AG20443 (cell line): ENCODE results near the gene FRAS1.
A peak's percentile ranks its signal among the peaks of the same experiment; 100 is the strongest.
"Not testable (repeated sequence)": the region's sequence is repeated elsewhere in the genome, so short reads cannot be mapped to it uniquely, and the experiment has no call there.

Source experiments
- DNase-seq: peaks from one replicate; pipeline ENCODE4 v3.0.0; 2012; ENCODE audit warnings: low spot score, mixed read lengths

Gene FRAS1

DNA sequence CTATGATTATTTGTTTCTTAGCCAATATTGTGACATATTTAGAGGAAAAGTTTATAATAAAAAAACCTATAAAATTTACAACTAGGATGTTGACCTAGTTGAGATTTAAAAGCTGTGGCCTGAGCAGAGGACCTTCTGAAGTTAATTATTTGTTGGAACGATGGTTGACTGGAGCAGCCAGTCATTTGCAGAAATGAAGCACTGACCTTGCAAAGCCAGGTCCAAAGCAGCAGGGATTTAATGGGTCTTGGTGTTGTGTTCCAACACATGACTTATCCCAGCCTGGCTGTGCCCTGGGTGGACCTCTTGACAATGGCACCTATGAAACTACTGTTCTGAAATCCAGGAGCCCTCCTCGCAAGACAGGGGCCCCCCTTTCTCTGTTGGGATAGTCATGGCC, 235.2 kb downstream of the FRAS1 start:
- no peak for DNase-seq

- DNase-seq = no peak
These were observed 235.7 kb downstream of the FRAS1 start for GRCh38 chr4:78292856-78293255.

GRCh38 chr4:78293348-78293747, 236.2 kb downstream of the FRAS1 start:
- peak; percentile 48 for DNase-seq

GRCh38 chr4:78293821-78294301, 236.7 kb downstream of the FRAS1 start:
- DNase-seq = peak; percentile 66

DNA sequence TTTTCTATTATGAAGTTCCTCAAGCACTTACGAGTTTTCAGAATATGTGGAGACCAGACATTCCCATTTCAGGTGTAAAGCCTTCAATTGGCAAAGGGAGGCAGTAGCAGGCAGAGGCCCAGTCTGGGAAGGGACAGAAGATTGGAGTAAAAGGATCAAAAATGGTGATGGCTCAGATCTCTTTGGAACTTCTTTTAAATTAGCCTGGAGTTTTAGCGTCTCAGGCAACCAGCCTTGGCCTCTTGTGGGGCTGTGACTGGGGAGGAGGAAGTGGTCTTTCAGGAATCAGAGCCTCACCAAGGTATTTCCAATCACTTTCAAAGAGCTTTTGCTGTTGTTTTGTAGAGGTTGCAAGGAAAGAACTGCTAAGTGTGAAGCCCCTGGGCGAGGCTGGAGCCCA, 239.1 kb downstream of the FRAS1 start:
- DNase-seq = no peak

GRCh38 chr4:78297116-78297800, 240.1 kb downstream of the FRAS1 start:
- no peak for DNase-seq

DNA sequence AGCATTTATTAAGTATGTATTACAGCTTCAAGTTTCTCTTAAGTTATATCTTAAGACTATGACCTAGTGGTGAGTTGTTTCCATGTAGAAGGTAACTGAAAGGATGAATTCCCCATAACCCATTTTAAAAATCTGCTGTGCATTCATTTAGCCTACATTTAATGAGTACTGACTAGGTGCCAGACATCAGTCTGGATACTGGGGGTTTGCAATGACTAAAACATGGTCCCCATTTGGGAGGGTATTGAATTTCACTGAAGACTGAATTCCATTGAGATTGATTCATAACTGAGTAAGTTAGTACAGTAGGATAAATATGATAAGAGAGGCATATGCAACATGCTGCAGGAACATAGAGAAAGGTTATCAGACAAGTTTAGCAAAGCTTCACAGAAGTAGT, 241.5 kb downstream of the FRAS1 start:
- no peak for DNase-seq

- DNase-seq = no peak
These were observed 242.4 kb downstream of the FRAS1 start for GRCh38 chr4:78299565-78299972.

DNA sequence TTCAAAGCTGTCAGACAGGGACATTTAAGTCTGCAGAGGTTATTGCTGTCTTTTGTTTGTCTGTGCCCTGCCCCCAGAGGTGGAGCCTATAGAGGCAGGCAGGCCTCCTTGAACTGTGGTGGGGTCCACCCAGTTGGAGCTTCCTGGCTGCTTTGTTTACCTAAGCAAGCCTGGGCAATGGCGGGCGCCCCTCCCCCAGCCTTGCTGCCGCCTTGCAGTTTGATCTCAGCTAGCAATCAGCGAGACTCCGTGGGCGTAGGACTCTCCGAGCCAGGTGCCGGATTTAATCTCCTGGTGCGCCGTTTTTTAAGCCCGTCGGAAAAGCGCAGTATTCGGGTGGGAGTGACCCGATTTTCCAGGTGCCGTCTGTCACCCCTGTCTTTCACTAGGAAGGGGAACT, 250.1 kb downstream of the FRAS1 start:
- not testable (repeated sequence) for DNase-seq

DNA sequence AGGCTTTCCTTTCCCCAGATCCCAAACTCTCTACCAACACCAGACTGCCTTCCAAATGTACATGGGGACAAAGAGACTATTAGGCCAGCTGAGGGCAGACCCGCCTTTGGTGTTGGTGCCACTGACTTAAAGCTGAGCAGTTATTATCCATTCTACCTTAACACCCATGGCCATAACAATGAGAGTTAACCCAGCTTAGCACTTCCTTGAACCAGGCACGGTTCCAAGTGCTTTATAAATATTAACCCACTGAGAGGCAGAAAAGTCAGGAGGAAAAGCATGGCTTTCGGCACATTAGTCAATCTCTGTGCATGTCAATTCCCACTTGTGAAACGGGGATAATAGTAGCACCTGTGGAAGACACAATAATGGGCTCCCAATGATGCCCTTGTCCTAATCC, 251.4 kb downstream of the FRAS1 start:
- DNase-seq = no peak

DNA sequence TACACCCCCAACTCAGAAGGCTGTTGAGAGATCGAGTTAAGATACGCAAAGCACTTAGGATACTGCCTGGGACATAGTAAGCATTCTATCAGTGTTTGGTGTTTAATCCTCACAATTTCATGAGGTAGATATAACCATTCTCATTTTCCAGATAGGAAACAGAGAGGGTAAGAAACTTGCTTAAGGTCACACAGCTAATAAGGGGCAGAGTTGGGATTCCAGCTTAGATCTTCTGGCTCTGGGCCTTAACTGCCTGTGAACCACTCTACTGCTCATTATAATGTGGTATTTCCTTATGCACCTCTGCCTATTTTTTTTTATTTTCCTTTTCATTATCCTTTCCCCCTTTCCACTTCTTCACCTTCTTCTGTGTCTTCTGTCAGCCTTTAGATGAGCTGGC, 252.2 kb downstream of the FRAS1 start:
- no peak for DNase-seq

- DNase-seq = peak; percentile 55
These were observed 253.1 kb downstream of the FRAS1 start for GRCh38 chr4:78310007-78310739.

GRCh38 chr4:78310740-78311115, 253.6 kb downstream of the FRAS1 start:
- DNase-seq = no peak

- no peak for DNase-seq
These were observed 254.2 kb downstream of the FRAS1 start for GRCh38 chr4:78311306-78311705.

GRCh38 chr4:78312989-78313753, 256.0 kb downstream of the FRAS1 start:
- peak; percentile 34 for DNase-seq

DNA sequence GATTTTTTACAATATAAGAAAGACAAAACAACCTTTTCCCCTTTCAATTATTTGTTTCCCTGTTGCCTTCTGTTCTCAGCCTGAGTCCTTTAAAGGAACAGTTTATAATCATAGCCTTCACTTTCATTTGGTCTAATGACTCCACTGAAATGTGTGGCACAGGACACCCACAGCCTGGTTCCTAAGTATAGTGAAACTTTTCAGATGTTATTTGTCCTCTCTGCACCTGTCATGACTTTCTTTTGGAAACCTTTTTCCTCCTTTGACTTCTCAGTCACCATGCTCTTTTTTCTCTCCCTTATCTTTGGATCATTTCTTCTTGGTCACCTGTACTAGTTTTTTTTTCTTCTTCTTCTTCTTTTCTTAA, 256.6 kb downstream of the FRAS1 start:
- DNase-seq = no peak

DNA sequence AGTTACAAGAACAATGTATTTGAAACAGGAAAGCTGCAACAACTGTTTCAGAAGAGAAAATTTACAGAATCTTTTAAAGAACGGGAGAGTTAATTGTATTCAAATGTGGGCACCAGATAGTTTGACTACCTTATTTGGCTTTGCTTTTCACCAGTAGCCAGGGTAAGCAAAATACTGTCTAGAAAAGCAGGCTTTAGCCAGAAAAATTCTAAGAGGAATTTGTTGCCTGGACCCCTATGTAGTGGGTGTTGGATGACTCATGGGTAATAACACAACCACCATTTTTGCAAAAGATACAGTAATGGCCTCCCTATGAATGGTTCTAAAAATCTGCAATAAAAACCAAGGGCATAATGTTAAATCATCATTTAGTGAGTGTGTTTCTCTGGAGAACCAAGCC, 261.0 kb downstream of the FRAS1 start:
- no peak for DNase-seq

DNA sequence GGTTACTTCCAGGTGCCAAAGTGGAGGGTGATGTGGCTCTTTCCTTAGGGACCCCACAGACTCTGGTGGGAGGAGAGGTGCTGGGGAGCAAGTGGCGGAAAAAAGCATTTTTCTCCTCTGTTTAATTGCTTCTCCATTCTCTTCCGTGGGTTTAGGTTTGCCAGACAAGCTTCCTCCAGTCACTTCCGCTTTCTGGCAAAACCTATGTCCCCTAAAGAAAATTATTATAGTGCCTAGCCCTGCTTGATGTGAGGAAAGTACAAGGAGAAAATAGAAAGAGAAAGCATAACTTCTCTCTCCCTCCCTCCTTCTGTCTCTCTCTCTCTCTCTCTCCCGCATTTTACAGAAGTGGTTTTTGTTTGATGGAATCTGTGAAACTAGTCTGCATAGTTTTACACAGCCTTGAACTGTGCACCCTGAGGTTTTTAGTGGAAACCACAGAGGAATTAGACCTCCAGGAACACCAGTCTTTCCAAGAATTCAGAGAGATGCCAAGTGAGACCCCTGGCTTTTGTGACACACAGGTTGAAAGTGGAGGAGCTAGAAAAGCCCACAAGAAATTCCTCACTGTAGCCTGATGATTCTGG, 263.3 kb downstream of the FRAS1 start:
- no peak for DNase-seq

- no peak for DNase-seq
These were observed 264.9 kb downstream of the FRAS1 start for GRCh38 chr4:78322032-78322431.

GRCh38 chr4:78323439-78323838, 266.3 kb downstream of the FRAS1 start:
- DNase-seq = no peak

DNA sequence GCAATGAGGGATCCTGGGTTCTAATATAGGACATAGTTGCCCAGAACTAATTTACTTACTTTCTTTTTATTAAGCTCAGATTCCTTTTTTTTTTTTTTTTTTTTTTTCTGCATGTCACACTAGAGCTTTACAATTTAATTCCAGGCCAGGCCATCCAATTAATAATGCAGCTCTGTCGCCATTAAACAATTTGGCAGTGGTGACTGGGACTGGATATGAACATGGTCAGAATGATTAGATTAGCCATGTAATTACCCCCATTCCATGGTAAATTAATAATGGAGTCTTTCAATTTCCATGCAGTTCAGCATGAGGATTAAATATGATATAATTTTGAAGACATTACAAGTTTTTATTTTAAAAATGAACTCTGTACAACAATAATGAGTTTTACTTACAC, 267.5 kb downstream of the FRAS1 start:
- no peak for DNase-seq

DNA sequence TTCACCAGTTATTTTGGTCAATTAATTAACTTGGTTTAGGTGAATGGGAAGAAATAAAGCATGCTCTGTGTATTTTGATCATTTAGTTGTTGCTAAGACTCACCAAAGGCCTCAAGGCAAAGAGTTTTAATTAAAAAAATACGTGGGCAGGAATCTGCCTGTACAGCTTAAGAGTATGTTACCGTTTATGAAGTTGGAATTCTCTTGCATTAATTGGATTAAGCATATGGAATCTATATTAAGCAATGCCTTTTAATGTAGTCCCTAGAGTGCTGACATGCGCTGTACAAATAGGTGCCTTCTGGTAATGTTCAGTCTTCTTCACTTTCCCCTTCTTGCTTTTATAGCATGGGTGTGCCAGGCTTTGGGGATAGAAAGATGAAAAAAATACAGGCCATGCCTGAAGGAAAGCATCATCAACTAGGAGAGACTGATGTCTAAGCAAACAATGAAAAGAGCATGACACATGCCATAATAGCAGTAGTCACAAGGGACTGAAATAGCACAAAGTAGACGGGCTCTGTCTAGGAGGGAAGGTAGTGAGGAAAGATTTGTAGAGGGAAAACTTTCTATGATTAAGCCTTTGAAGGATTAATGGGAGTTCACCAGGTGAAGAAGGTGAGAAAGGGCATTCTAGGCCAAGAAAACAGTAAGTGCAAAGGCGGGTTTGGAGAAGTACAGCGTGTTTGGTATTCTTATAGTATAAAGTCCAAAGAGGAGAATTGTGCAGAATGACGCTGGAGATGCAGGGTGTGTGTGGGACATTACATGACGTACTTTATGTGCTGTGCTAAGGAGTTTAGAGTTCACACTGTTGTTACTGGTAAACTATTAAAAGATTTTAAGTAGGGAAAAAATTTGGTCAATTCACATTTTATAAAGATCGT, 268.4 kb downstream of the FRAS1 start:
- peak; percentile 26 for DNase-seq
